ENCODE results near the gene ACO1. TPM values are rescaled to one million over a fixed set of nuclear protein-coding genes. Genes with fewer than 3 reads are reported as not detected.

ACO1 gene
- total RNA-seq, 2 donors from 2014 or later: 35.0 to 50.8 TPM

GRCh38 chr9:32345243-32345642 is 39.2 kb upstream of the ACO1 start:
- no peak for DNase-seq
- no peaks in the 10 kb centered on the region for H3K9me3 ChIP-seq
- no peak overlapping the region for H3K27ac ChIP-seq
- TF ChIP-seq CTCF (IDR thresholded peaks at IDR 0.05): no peak
- intact Hi-C loops (cut with DNase I): no loop called here
- no peaks in the 10 kb centered on the region for H3K36me3 ChIP-seq
- H3K9ac ChIP-seq (ENCODE audit: low read depth in 2 of 2, low read length in 2 of 2): no peak overlapping the region
- H3K4me1 ChIP-seq: no peaks in the 10 kb centered on the region
- H3K4me3 ChIP-seq: no peak overlapping the region
- no peaks in the 10 kb centered on the region for H3K27me3 ChIP-seq

DNA sequence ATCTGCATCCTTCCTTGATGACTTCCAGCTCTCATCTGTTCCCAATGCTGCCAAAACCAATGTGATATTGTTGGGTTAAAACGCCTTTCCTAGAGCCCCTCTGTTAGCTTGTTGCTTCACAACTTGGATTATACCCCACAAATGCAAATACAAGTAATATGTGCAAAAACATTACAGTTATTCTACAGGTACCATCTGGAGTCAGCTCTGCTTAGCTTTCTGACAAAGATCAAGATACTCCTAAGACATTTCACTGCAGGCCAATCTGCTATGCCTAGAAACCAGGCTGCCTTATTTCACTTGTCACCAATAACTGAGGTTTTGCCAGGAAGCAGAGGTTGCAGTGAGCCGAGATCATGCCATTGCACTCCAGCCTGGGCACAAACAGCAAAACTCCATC is 36.9 kb upstream of the ACO1 start:
- no peak for TF ChIP-seq CTCF (IDR thresholded peaks at IDR 0.05)
- Histone ChIP-seq H3K27ac (no peak overlapping the region), H3K9me3 (no peaks in the 10 kb centered on the region), H3K9ac (ENCODE audit: low read depth in 2 of 2, low read length in 2 of 2) (no peak overlapping the region), H3K27me3 (no peaks in the 10 kb centered on the region), H3K36me3 (no peaks in the 10 kb centered on the region), H3K4me3 (no peak overlapping the region), H3K4me1 (no peaks in the 10 kb centered on the region)
- intact Hi-C loops (cut with DNase I): no loop called here
- no peak for DNase-seq

- no peaks in the 10 kb centered on the region for H3K27me3 ChIP-seq
- H3K27ac ChIP-seq: no peak overlapping the region
- no peak overlapping the region for H3K9ac ChIP-seq (ENCODE audit: low read depth in 2 of 2, low read length in 2 of 2)
- H3K9me3 ChIP-seq: no peaks in the 10 kb centered on the region
- no peak for DNase-seq
- H3K36me3 ChIP-seq: no peaks in the 10 kb centered on the region
- no peaks in the 10 kb centered on the region for H3K4me1 ChIP-seq
- intact Hi-C loops (cut with DNase I): no loop called here
- TF ChIP-seq CTCF (IDR thresholded peaks at IDR 0.05): no peak
- no peak overlapping the region for H3K4me3 ChIP-seq
Measured at GRCh38 chr9:32348106-32348695, 36.2 kb upstream of the ACO1 start.

- Histone ChIP-seq H3K9me3 (no peaks in the 10 kb centered on the region), H3K4me3 (no peak overlapping the region), H3K4me1 (no peaks in the 10 kb centered on the region), H3K27ac (no peak overlapping the region), H3K9ac (ENCODE audit: low read depth in 2 of 2, low read length in 2 of 2) (no peak overlapping the region), H3K27me3 (no peaks in the 10 kb centered on the region), H3K36me3 (no peaks in the 10 kb centered on the region)
- TF ChIP-seq CTCF (IDR thresholded peaks at IDR 0.05): no peak
- DNase-seq: no peak
- intact Hi-C loops (cut with DNase I): no loop called here
Measured at GRCh38 chr9:32349013-32349412, 35.4 kb upstream of the ACO1 start.

DNA sequence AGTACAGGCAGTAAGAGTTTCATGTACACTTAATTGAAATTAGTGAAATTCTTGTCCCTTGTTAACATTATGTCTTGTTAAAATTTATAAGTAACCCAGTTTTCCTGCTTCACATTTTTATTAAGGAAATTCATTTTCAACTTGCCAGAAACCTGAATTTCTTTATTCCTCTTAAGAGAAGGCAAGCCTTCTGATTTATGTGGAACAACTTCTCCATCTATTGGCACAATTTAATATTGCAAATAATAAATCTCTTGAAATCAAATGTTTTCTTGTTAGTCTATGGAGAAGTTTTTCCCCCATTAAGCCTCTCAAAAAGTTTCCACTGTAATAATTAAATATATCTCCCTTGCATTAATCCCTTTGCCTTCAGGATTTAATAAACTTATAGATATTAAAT is 33.8 kb upstream of the ACO1 start:
- H3K4me3 ChIP-seq: no peak overlapping the region
- no peaks in the 10 kb centered on the region for H3K9me3 ChIP-seq
- DNase-seq: no peak
- no peaks in the 10 kb centered on the region for H3K4me1 ChIP-seq
- H3K36me3 ChIP-seq: no peaks in the 10 kb centered on the region
- TF ChIP-seq CTCF (IDR thresholded peaks at IDR 0.05): no peak
- intact Hi-C loops (cut with DNase I): loop anchor here (10.0 kb wide), 1 partner anchor 56 kb away; no protein-coding TSS in a partner anchor
- no peak overlapping the region for H3K27ac ChIP-seq
- no peaks in the 10 kb centered on the region for H3K27me3 ChIP-seq
- H3K9ac ChIP-seq (ENCODE audit: low read depth in 2 of 2, low read length in 2 of 2): no peak overlapping the region
